Epithelial cell of prostate (primary cell): Measurements from ENCODE around the gene KIRREL3.

Experiments
- DNase-seq: peaks from one replicate; pipeline ENCODE4 v3.0.0-alpha.2; 2011; ENCODE audit warnings: low read depth, low spot score
- H3K27ac ChIP-seq: fragments of 450-650 bp; 2 replicates; pipeline ENCODE4 v1.5.1; 2017; ENCODE audit warnings: mild to moderate bottlenecking

Gene KIRREL3

GRCh38 chr11:126511475-126512115, 489.0 kb downstream of the KIRREL3 start:
- DNase-seq = no peak
- no peak overlapping the region for H3K27ac ChIP-seq

- DNase-seq = no peak
- no peak overlapping the region for H3K27ac ChIP-seq
These were observed 489.8 kb downstream of the KIRREL3 start for GRCh38 chr11:126510621-126511370.

- H3K27ac ChIP-seq = no peak overlapping the region
- DNase-seq = no peak
These were observed 492.9 kb downstream of the KIRREL3 start for GRCh38 chr11:126507646-126508045.

GRCh38 chr11:126506789-126507188, 493.8 kb downstream of the KIRREL3 start:
- no peak overlapping the region for H3K27ac ChIP-seq
- DNase-seq = no peak

GRCh38 chr11:126502982-126503381, 497.6 kb downstream of the KIRREL3 start:
- DNase-seq = no peak
- no peak overlapping the region for H3K27ac ChIP-seq

- H3K27ac ChIP-seq = no peak overlapping the region
- no peak for DNase-seq
These were observed 498.4 kb downstream of the KIRREL3 start for GRCh38 chr11:126502159-126502558.

GRCh38 chr11:126501641-126502040, 498.9 kb downstream of the KIRREL3 start:
- no peak overlapping the region for H3K27ac ChIP-seq
- no peak for DNase-seq

GRCh38 chr11:126500981-126501380, 499.6 kb downstream of the KIRREL3 start:
- H3K27ac ChIP-seq = no peak overlapping the region
- no peak for DNase-seq

- no peak overlapping the region for H3K27ac ChIP-seq
These were observed 501.3 kb downstream of the KIRREL3 start for GRCh38 chr11:126499131-126499752.

GRCh38 chr11:126498281-126498680, 502.3 kb downstream of the KIRREL3 start:
- DNase-seq = no peak
- no peak overlapping the region for H3K27ac ChIP-seq

More at GRCh38 chr11:126499131-126499752, 501.3 kb downstream of the KIRREL3 start:
- no peak for DNase-seq

- no peak for DNase-seq
These were observed 502.9 kb downstream of the KIRREL3 start for GRCh38 chr11:126497581-126498122.

GRCh38 chr11:126496576-126497337, 503.8 kb downstream of the KIRREL3 start:
- no peak for DNase-seq
- H3K27ac ChIP-seq = no peak overlapping the region

More at GRCh38 chr11:126497581-126498122, 502.9 kb downstream of the KIRREL3 start:
- no peak overlapping the region for H3K27ac ChIP-seq

- DNase-seq = no peak
- H3K27ac ChIP-seq = no peak overlapping the region
These were observed 505.0 kb downstream of the KIRREL3 start for GRCh38 chr11:126495281-126496220.

- no peak overlapping the region for H3K27ac ChIP-seq
- DNase-seq = no peak
These were observed 505.7 kb downstream of the KIRREL3 start for GRCh38 chr11:126494831-126495230.

GRCh38 chr11:126492331-126493082, 508.1 kb downstream of the KIRREL3 start:
- no peak for DNase-seq
- no peak overlapping the region for H3K27ac ChIP-seq

GRCh38 chr11:126491092-126491491, 509.5 kb downstream of the KIRREL3 start:
- no peak for DNase-seq
- no peak overlapping the region for H3K27ac ChIP-seq

GRCh38 chr11:126489836-126490660, 510.5 kb downstream of the KIRREL3 start:
- no peak overlapping the region for H3K27ac ChIP-seq
- no peak for DNase-seq
